Measurements from ENCODE around the gene PLEKHD1. TPM values are rescaled to one million over a fixed set of nuclear protein-coding genes. Genes with fewer than 3 reads are reported as not detected.

The PLEKHD1 gene
- polyA plus RNA-seq, 1 experiment: not detected

DNA sequence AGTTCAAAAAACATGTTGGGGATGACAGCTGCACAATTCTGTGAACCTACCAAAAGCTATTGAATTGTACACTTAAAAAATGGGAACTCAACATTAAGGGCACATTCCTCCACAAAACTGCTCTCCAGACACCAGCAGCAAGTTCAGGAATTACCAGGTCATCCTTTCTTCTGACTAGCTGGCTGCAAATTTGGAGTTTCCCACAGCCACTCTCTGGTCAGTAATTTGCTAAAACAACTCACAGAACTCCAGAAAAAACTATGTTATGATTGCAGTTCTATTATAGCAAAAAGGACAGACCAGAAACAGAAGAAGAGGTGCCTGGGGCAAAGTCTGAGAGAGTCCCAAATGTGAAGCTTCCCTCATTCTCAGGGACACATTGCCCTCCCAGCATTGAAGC lies 20.1 kb upstream of the PLEKHD1 start:
- H3K9me3 ChIP-seq (ENCODE audit: control insufficient read depth, insufficient read depth, low read length): no peaks in the 10 kb centered on the region
- ChIA-PET CTCF (interaction anchor here (1.4 to 5.1 kb wide), 2 partner anchors 11 to 222 kb away, joined by 3 to 30 read pairs; no protein-coding TSS in a partner anchor), POLR2A (interaction anchor here (1.0 to 1.6 kb wide), 2 partner anchors 11 to 66 kb away, joined by 3 to 4 read pairs; partner anchors contain the start of genes ERH and SLC39A9)
- H3K4me3 ChIP-seq (ENCODE audit: low read depth, low read length): no peak overlapping the region; the same call in 1 of the 2 replicates
- no peaks in the 10 kb centered on the region for H3K27me3 ChIP-seq (ENCODE audit: control insufficient read depth, insufficient read depth, low read length)
- H3K27ac ChIP-seq (ENCODE audit: low read depth, low read length): peak overlapping the region; percentile 91
- DNase-seq (ENCODE audit: low read depth, low spot score): no peak
- TF ChIP-seq CTCF (IDR thresholded peaks at IDR 0.05; ENCODE audit: low read depth, low read length): no peak

- CTCF ChIA-PET: interaction anchor here (1.4 to 5.1 kb wide), 2 partner anchors 10 to 222 kb away, joined by 3 to 30 read pairs; no protein-coding TSS in a partner anchor
- Histone ChIP-seq H3K27ac (ENCODE audit: low read depth, low read length) (peak overlapping the region; percentile 91), H3K27me3 (ENCODE audit: control insufficient read depth, insufficient read depth, low read length) (no peaks in the 10 kb centered on the region), H3K9me3 (ENCODE audit: control insufficient read depth, insufficient read depth, low read length) (no peaks in the 10 kb centered on the region), H3K4me3 (ENCODE audit: low read depth, low read length) (no peak overlapping the region; the same call in 1 of the 2 replicates)
- TF ChIP-seq CTCF (IDR thresholded peaks at IDR 0.05; ENCODE audit: low read depth, low read length): no peak
- POLR2A ChIA-PET: interaction anchor here (1.0 to 1.6 kb wide), 2 partner anchors 10 to 67 kb away, joined by 3 to 4 read pairs; partner anchors contain the start of genes ERH and SLC39A9
- DNase-seq (ENCODE audit: low read depth, low spot score): peak; percentile 81
These were observed 19.7 kb upstream of the PLEKHD1 start for GRCh38 chr14:69464829-69465228.

DNA sequence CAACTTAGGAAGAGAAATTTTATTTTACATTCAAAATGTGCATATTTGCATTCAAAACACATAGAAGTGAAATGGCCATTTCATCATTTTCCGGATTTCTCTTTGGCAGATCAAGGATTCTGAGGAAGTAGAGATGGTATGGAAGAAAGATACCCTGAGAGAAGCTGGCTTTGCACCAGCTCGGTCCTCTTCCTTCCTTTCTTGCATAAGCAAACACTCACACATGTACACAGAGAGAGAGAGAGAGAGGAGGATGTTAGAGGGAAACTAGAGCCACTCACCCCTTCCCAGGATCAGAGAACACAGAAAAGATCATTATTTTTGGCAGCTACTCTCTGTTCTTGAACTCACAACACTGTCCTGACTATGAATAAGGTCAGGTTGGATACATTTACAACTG lies 15.6 kb upstream of the PLEKHD1 start:
- Histone ChIP-seq H3K27me3 (ENCODE audit: control insufficient read depth, insufficient read depth, low read length) (no peaks in the 10 kb centered on the region), H3K27ac (ENCODE audit: low read depth, low read length) (peak overlapping the region; percentile 31), H3K9me3 (ENCODE audit: control insufficient read depth, insufficient read depth, low read length) (no peaks in the 10 kb centered on the region), H3K4me3 (ENCODE audit: low read depth, low read length) (no peak overlapping the region)
- DNase-seq (ENCODE audit: low read depth, low spot score): no peak
- CTCF ChIA-PET: interaction anchor here (0.9 to 1.2 kb wide), 2 partner anchors 9 to 35 kb away, joined by 3 to 6 read pairs; no protein-coding TSS in a partner anchor
- POLR2A ChIA-PET: no interaction called here
- no peak for TF ChIP-seq CTCF (IDR thresholded peaks at IDR 0.05; ENCODE audit: low read depth, low read length)

- no peak for DNase-seq (ENCODE audit: low read depth, low spot score)
- no peak overlapping the region for H3K4me3 ChIP-seq (ENCODE audit: low read depth, low read length)
- POLR2A ChIA-PET: no interaction called here
- no peaks in the 10 kb centered on the region for H3K9me3 ChIP-seq (ENCODE audit: control insufficient read depth, insufficient read depth, low read length)
- H3K27me3 ChIP-seq (ENCODE audit: control insufficient read depth, insufficient read depth, low read length): peaks cover 4% of the 10 kb centered on the region
- no peak overlapping the region for H3K27ac ChIP-seq (ENCODE audit: low read depth, low read length)
- TF ChIP-seq CTCF (IDR thresholded peaks at IDR 0.05; ENCODE audit: low read depth, low read length): no peak
- CTCF ChIA-PET: interaction anchor here (1.0 kb wide), 1 partner anchor 256 kb away, joined by 3 read pairs; no protein-coding TSS in a partner anchor
These were observed 13.1 kb upstream of the PLEKHD1 start for GRCh38 chr14:69471436-69471835.

DNA sequence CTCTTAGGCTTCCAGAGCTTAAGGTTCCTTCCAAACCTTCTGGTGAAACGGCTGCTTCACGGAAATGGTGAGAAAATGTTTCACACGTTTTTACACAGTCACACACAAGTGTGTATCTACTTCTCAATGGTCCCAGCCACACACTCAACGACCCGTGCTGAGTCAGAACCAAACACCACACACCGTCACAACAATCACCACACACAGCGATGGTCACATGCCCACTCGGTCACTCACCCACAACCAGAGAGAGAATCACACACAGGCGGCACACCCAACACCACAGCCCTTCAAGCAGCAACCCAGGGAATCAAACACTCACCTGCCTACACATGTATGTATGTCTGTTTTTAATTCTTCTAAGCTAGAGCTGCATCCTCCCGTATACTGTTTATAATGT lies 12.6 kb upstream of the PLEKHD1 start:
- TF ChIP-seq CTCF (IDR thresholded peaks at IDR 0.05; ENCODE audit: low read depth, low read length): no peak
- ChIA-PET CTCF (interaction anchor here (1.0 kb wide), 1 partner anchor 255 kb away, joined by 3 read pairs; no protein-coding TSS in a partner anchor), POLR2A (no interaction called here)
- H3K27me3 ChIP-seq (ENCODE audit: control insufficient read depth, insufficient read depth, low read length): peaks cover 4% of the 10 kb centered on the region
- no peak for DNase-seq (ENCODE audit: low read depth, low spot score)
- no peak overlapping the region for H3K4me3 ChIP-seq (ENCODE audit: low read depth, low read length)
- no peaks in the 10 kb centered on the region for H3K9me3 ChIP-seq (ENCODE audit: control insufficient read depth, insufficient read depth, low read length)
- no peak overlapping the region for H3K27ac ChIP-seq (ENCODE audit: low read depth, low read length)

Data from AG04450 (cell line).